Measurements from ENCODE around the gene VPS37D.
"Not testable (repeated sequence)": the region's sequence is repeated elsewhere in the genome, so short reads cannot be mapped to it uniquely, and the experiment has no call there.

The VPS37D gene

DNA sequence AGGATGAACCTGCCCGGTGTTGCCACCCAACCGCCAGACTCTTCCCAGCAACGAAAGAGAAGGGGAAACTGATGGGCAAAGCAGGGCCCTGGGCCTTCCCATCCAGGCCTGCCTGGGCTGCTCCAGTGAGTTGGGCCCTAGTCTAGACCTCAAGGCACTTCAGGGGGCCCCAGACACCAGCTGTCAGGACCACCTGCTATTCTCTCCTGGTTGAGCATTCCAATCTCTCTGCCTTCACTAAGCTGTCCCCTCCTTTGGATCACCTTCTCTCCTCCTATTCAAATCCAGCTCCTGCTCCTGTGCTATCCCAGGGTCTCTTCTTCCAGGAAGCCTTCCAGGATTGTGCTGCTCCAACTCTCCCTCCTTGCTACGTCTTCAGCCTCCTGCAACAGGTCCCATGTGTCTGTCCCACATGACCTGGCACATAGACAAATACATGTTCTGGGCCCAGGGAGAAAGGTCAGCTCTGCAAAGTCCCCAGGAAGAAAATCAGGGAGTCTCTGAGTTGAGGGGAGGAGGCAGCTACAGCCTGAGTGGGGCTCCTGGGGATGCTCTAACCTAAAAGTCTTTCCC lies 48.8 kb downstream of the VPS37D start:
- no peak for DNase-seq (ENCODE audit: low read depth)
- TF ChIP-seq, protein P1, sequence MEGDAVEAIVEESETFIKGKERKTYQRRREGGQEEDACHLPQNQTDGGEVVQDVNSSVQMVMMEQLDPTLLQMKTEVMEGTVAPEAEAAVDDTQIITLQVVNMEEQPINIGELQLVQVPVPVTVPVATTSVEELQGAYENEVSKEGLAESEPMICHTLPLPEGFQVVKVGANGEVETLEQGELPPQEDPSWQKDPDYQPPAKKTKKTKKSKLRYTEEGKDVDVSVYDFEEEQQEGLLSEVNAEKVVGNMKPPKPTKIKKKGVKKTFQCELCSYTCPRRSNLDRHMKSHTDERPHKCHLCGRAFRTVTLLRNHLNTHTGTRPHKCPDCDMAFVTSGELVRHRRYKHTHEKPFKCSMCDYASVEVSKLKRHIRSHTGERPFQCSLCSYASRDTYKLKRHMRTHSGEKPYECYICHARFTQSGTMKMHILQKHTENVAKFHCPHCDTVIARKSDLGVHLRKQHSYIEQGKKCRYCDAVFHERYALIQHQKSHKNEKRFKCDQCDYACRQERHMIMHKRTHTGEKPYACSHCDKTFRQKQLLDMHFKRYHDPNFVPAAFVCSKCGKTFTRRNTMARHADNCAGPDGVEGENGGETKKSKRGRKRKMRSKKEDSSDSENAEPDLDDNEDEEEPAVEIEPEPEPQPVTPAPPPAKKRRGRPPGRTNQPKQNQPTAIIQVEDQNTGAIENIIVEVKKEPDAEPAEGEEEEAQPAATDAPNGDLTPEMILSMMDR (IDR thresholded peaks at IDR 0.05; ENCODE audit: insufficient read depth, low read depth, low read length, missing control alignments): no peak
- H3K4me3 ChIP-seq (ENCODE audit: low read length): no peak overlapping the region

DNA sequence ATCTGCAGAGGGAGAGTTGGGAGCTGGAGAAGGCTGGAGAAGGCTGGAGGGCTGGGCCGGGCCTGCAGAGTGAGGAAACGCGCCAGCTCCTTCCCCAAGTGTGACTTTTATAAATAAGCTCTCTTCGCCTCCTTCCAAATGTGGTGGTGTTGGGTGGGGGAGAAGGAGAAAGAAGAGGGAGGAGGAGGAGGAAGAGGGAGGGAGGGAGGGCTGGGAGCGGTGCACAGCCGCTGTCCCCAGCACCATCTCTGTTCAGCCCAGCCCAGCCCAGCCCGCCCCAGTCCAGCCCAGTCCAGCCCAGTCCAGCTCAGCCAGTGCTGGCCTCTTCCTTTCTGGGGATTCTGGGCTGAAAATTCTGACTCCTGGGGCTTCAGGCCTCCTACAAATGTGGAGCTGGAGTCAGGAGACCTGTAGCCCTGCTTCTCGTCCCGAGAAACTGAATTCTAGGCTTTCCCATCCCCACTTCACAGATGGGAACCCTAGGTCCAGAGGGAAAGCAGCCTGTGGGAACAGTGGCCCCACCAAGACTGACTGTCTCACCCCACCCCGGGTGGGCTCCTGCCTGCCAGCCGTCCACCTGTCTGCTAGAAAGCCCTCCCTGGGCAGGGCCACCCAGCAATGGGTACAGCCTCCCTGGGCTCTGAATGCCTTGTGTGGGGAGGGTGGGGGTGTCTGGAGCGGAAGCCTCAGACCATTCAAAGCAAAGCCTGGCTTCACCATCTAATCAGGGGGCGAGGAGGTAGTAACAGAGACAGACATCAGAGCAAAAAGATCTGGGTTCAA lies 49.6 kb downstream of the VPS37D start:
- no peak for DNase-seq (ENCODE audit: low read depth)
- TF ChIP-seq, protein P1 (IDR thresholded peaks at IDR 0.05; ENCODE audit: insufficient read depth, low read depth, low read length, missing control alignments): no peak
- no peak overlapping the region for H3K4me3 ChIP-seq (ENCODE audit: low read length)

DNA sequence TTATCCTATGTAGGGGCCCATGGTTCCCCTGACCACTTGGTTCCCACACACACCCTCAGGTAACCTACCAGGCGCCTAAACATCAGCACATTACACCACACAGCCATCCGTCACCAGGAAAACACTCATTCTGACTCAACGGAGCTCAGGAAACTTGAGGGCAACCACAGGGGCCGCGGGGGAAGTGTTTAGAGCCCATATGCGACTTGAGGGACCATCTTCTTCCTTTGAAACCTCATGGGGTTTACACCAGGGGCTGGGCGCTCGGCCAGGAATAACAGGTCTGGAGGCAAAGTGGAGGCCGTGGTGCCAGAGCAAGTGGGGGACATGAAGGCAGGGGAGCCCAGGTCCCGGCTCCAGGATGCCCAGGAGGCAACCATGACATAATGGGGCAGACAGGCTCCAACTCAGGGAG lies 50.4 kb downstream of the VPS37D start:
- DNase-seq (ENCODE audit: low read depth): peak; percentile 93
- TF ChIP-seq, protein P1 (IDR thresholded peaks at IDR 0.05; ENCODE audit: insufficient read depth, low read depth, low read length, missing control alignments): no peak
- H3K4me3 ChIP-seq (ENCODE audit: low read length): peak overlapping the region; percentile 67

DNA sequence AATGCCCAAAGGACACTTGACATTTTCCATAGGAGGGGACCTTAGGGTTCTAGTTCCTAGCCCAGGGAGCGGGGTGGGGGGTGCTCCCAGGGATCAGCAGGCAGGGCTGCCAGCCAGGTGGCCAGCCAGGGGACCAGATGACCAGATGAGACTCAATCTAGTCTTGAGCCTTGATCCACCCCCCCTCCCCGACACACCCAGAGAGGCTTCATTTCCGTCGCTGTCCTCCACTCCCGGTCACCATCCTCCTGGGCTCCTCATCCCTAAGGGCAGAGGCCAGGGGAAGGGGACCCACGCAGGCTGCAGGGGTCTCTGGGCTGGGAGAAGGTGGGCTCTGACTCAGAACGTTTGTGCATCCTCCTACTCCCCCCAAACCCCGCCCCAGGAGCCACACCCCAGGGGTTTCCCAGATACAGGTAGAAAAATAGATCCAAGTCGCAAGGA lies 50.8 kb downstream of the VPS37D start:
- H3K4me3 ChIP-seq (ENCODE audit: low read length): peak overlapping the region; percentile 67
- TF ChIP-seq, protein P1 (IDR thresholded peaks at IDR 0.05; ENCODE audit: insufficient read depth, low read depth, low read length, missing control alignments): no peak
- no peak for DNase-seq (ENCODE audit: low read depth)

DNA sequence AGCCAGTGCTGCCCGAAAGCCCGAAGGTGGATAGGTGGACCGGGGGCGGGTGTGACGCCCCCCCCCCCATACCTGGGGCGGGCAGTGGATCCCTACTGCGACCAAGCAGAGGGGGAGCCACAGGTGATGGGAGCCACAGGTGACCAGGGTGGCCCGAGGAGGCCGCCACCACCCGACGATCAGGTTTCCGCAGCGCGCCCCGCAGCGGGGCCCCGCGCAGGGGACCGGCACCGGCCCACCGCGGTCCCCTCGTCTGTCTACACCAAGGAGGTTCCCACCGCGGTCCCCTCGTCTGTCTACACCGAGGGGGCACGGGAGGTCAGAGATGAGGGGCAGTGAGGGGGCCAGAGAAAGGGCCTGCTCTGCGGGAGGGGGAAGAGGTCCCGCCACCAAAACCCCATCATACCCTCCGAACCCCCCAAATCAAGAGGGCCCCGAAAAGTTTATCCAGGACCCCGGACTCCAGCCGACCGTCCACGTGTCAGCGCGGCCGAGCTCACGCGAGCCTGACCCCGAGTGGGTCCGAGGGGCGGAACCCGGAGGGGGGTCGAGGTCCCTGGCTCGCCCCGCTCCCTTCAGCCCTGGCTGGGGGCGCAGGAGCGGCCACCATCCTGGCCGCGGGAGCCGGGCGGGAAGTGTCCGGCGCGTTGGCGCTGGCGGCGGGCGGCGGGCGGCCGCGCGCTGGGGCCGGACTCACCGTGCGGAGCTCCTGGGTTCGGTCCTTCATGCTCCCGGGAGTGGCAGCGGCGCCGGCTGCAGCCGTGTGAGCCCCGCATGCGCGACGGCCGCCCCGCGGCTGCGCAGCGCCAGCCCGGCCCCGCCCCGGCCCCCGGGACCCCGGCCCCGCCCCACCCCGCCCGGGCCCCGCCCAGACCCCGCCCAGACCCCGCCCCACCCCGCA lies 51.5 kb downstream of the VPS37D start, which contains the start of gene STX1A:
STX1A (minus strand) TSS at position 765 of the 901 bp plus-strand sequence; CDS start at position 727, 38 bp downstream.
- H3K4me3 ChIP-seq (ENCODE audit: low read length): peak within 1 kb of the TSS; percentile 67
- DNase-seq (ENCODE audit: low read depth): peak; percentile 81
- TF ChIP-seq, protein P1 (IDR thresholded peaks at IDR 0.05; ENCODE audit: insufficient read depth, low read depth, low read length, missing control alignments): no peak

DNA sequence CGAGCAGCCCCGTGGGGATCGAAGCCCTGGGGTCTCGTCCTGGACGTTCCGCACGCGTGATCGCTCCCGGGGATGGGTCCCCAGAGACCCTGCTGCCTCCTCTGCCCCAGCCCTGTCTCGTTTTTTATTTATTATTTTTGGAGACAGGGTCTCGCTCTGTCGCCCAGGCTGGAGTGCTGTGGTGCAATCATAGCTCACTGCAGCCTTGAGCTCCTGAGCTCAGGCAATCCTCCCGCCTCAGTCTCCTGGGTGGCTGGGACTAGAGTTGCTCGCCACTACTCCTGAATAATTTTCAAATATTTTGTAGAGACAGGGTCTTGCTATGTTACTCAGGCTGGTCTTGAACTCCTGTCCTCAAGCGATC lies 52.2 kb downstream of the VPS37D start:
- TF ChIP-seq, protein P1 (IDR thresholded peaks at IDR 0.05; ENCODE audit: insufficient read depth, low read depth, low read length, missing control alignments): no peak
- no peak for DNase-seq (ENCODE audit: low read depth)
- H3K4me3 ChIP-seq (ENCODE audit: low read length): peak overlapping the region; percentile 15

DNA sequence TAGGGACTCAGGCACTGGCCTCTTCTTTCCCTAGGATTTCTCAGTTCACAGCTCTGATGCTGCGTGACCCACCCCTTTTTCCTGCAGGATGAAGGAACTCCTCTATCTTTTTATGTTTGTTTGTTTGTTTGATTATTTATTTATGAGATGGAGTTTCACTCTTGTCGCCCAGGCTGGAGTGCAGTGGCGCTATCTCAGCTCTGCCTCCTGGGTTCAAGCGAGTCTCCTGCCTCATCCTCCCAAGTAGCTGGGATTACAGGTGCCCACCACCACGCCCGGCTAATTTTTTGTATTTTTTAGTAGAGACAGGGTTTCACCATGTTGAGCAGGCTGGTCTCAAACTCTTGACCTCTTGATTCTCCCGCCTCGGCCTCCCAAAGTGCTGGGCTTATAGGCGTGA lies 52.8 kb downstream of the VPS37D start:
- not testable (repeated sequence) for H3K4me3 ChIP-seq (ENCODE audit: low read length)

More for the DNA sequence above, 52.8 kb downstream of the VPS37D start:
- DNase-seq (ENCODE audit: low read depth): not testable (repeated sequence)

Data from epithelial cell of esophagus (primary cell).